Stimulated activated naive CD8-positive, alpha-beta T cell treated with anti-CD3 and anti-CD28 coated beads, Interleukin-15, amount 100 ng/mL, for 72 hours (primary cell): ENCODE measurements around the gene GNAT1.

Experiments used
- ATAC-seq: fragments of 150-1000 bp; cut with Tn5 transposase; 2 replicates; pipeline ENCODE4 v1.10.0; 2021; ENCODE audit warnings: mild to moderate bottlenecking, moderate library complexity
- DNase-seq, 2 donors: peaks; one replicate each; pipeline ENCODE4 v3.0.0; 2021 to 2022
- H3K27ac Mint-ChIP-seq, 2 donors: one replicate each; pipeline ENCODE4 v1.8.0; 2022; ENCODE audit warnings: mild to moderate bottlenecking in 2 of 2, mixed read lengths in 2 of 2, moderate library complexity in 2 of 2
- H3K27me3 Mint-ChIP-seq: one replicate; pipeline ENCODE4 v1.8.0; 2022; ENCODE audit warnings: mixed read lengths
- H3K4me1 Mint-ChIP-seq: one replicate; pipeline ENCODE4 v1.8.0; 2022; ENCODE audit warnings: mild to moderate bottlenecking, mixed read lengths
- H3K4me3 Mint-ChIP-seq, 2 donors: one replicate each; pipeline ENCODE4 v1.8.0; 2022; ENCODE audit warnings: mild to moderate bottlenecking in 2 of 2, mixed read lengths in 2 of 2, moderate library complexity in 1 of 2
- H3K9me3 Mint-ChIP-seq, 2 donors: one replicate each; pipeline ENCODE4 v1.8.0; 2022; ENCODE audit warnings: mixed read lengths in 2 of 2

The GNAT1 gene

GRCh38 chr3:50169232-50169832 lies 22.1 kb upstream of the GNAT1 start:
- no peak overlapping the region for H3K4me3 Mint-ChIP-seq
- ATAC-seq (no peak), DNase-seq (no peak)
- H3K4me1 Mint-ChIP-seq: peaks cover 6% of the 10 kb centered on the region
- H3K27me3 Mint-ChIP-seq: no peaks in the 10 kb centered on the region
- no peaks in the 10 kb centered on the region for H3K9me3 Mint-ChIP-seq
- H3K27ac Mint-ChIP-seq: no peak overlapping the region

GRCh38 chr3:50169858-50170257 lies 21.6 kb upstream of the GNAT1 start:
- no peaks in the 10 kb centered on the region for H3K9me3 Mint-ChIP-seq
- no peak overlapping the region for H3K27ac Mint-ChIP-seq
- H3K27me3 Mint-ChIP-seq: no peaks in the 10 kb centered on the region
- H3K4me3 Mint-ChIP-seq: no peak overlapping the region
- ATAC-seq (no peak), DNase-seq (no peak)
- peaks cover 6% of the 10 kb centered on the region for H3K4me1 Mint-ChIP-seq

GRCh38 chr3:50170689-50171088 lies 20.7 kb upstream of the GNAT1 start:
- no peak overlapping the region for H3K27ac Mint-ChIP-seq
- H3K4me3 Mint-ChIP-seq: no peak overlapping the region
- DNase-seq (no peak), ATAC-seq (no peak)
- no peaks in the 10 kb centered on the region for H3K9me3 Mint-ChIP-seq
- H3K27me3 Mint-ChIP-seq: no peaks in the 10 kb centered on the region
- peaks cover 6% of the 10 kb centered on the region for H3K4me1 Mint-ChIP-seq

- Mint-ChIP-seq H3K4me3 (no peak overlapping the region), H3K4me1 (peaks cover 6% of the 10 kb centered on the region), H3K27ac (no peak overlapping the region), H3K9me3 (no peaks in the 10 kb centered on the region), H3K27me3 (no peaks in the 10 kb centered on the region)
- ATAC-seq (no peak), DNase-seq (no peak)
These were observed 19.7 kb upstream of the GNAT1 start for GRCh38 chr3:50171540-50172301.

GRCh38 chr3:50172626-50173220 lies 18.7 kb upstream of the GNAT1 start:
- H3K4me1 Mint-ChIP-seq: peaks cover 6% of the 10 kb centered on the region
- H3K9me3 Mint-ChIP-seq: no peaks in the 10 kb centered on the region
- H3K27ac Mint-ChIP-seq: no peak overlapping the region
- no peaks in the 10 kb centered on the region for H3K27me3 Mint-ChIP-seq
- H3K4me3 Mint-ChIP-seq: no peak overlapping the region
- no peak for DNase-seq
- no peak for ATAC-seq

- ATAC-seq: no peak
- H3K27me3 Mint-ChIP-seq: no peaks in the 10 kb centered on the region
- no peak overlapping the region for H3K27ac Mint-ChIP-seq
- H3K4me1 Mint-ChIP-seq: peaks cover 6% of the 10 kb centered on the region
- H3K4me3 Mint-ChIP-seq: no peak overlapping the region
- no peaks in the 10 kb centered on the region for H3K9me3 Mint-ChIP-seq
- no peak for DNase-seq
These were observed 17.5 kb upstream of the GNAT1 start for GRCh38 chr3:50173685-50174516.

GRCh38 chr3:50174517-50174895 lies 16.9 kb upstream of the GNAT1 start:
- Mint-ChIP-seq H3K27me3 (no peaks in the 10 kb centered on the region), H3K4me3 (no peak overlapping the region), H3K4me1 (peaks cover 6% of the 10 kb centered on the region), H3K27ac (no peak overlapping the region), H3K9me3 (no peaks in the 10 kb centered on the region)
- DNase-seq (no peak), ATAC-seq (no peak)

- Mint-ChIP-seq H3K4me3 (no peak overlapping the region), H3K4me1 (peaks cover 6% of the 10 kb centered on the region), H3K27ac (no peak overlapping the region), H3K9me3 (no peaks in the 10 kb centered on the region), H3K27me3 (no peaks in the 10 kb centered on the region)
- DNase-seq: no peak
- no peak for ATAC-seq
These were observed 16.4 kb upstream of the GNAT1 start for GRCh38 chr3:50174947-50175524.

GRCh38 chr3:50177346-50177745 lies 14.1 kb upstream of the GNAT1 start:
- no peaks in the 10 kb centered on the region for H3K27me3 Mint-ChIP-seq
- ATAC-seq (no peak), DNase-seq (no peak)
- no peaks in the 10 kb centered on the region for H3K9me3 Mint-ChIP-seq
- no peak overlapping the region for H3K27ac Mint-ChIP-seq
- peaks cover 6% of the 10 kb centered on the region for H3K4me1 Mint-ChIP-seq
- no peak overlapping the region for H3K4me3 Mint-ChIP-seq

- no peak for DNase-seq
- Mint-ChIP-seq H3K27me3 (peaks cover 5% of the 10 kb centered on the region), H3K4me1 (no peaks in the 10 kb centered on the region), H3K4me3 (no peak overlapping the region), H3K9me3 (no peaks in the 10 kb centered on the region), H3K27ac (no peak overlapping the region)
- ATAC-seq: no peak
These were observed 11.7 kb upstream of the GNAT1 start for GRCh38 chr3:50179710-50180109.

- peaks cover 5% of the 10 kb centered on the region for H3K27me3 Mint-ChIP-seq
- no peak overlapping the region for H3K4me3 Mint-ChIP-seq
- no peak overlapping the region for H3K27ac Mint-ChIP-seq
- H3K4me1 Mint-ChIP-seq: no peaks in the 10 kb centered on the region
- DNase-seq (no peak), ATAC-seq (no peak)
- no peaks in the 10 kb centered on the region for H3K9me3 Mint-ChIP-seq
These were observed 9.4 kb upstream of the GNAT1 start for GRCh38 chr3:50181985-50182384.

GRCh38 chr3:50182533-50183099 lies 8.8 kb upstream of the GNAT1 start:
- no peak overlapping the region for H3K27ac Mint-ChIP-seq
- H3K4me1 Mint-ChIP-seq: no peaks in the 10 kb centered on the region
- DNase-seq (no peak), ATAC-seq (no peak)
- H3K4me3 Mint-ChIP-seq: no peak overlapping the region
- H3K27me3 Mint-ChIP-seq: peaks cover 5% of the 10 kb centered on the region
- H3K9me3 Mint-ChIP-seq: no peaks in the 10 kb centered on the region

GRCh38 chr3:50183755-50184154 lies 7.7 kb upstream of the GNAT1 start:
- no peak overlapping the region for H3K27ac Mint-ChIP-seq
- DNase-seq: no peak
- no peak overlapping the region for H3K4me3 Mint-ChIP-seq
- H3K27me3 Mint-ChIP-seq: peaks cover 5% of the 10 kb centered on the region
- H3K9me3 Mint-ChIP-seq: no peaks in the 10 kb centered on the region
- no peaks in the 10 kb centered on the region for H3K4me1 Mint-ChIP-seq
- no peak for ATAC-seq

GRCh38 chr3:50184242-50184978 lies 7.0 kb upstream of the GNAT1 start:
- ATAC-seq: no peak
- Mint-ChIP-seq H3K27me3 (peaks cover 5% of the 10 kb centered on the region), H3K4me1 (no peaks in the 10 kb centered on the region), H3K9me3 (no peaks in the 10 kb centered on the region), H3K4me3 (no peak overlapping the region), H3K27ac (peak overlapping the region in 1 of 2 donors; percentile 42)
- DNase-seq: no peak

- DNase-seq (no peak), ATAC-seq (no peak)
- Mint-ChIP-seq H3K9me3 (no peaks in the 10 kb centered on the region), H3K27me3 (peaks cover 5% of the 10 kb centered on the region), H3K27ac (no peak overlapping the region), H3K4me3 (no peak overlapping the region), H3K4me1 (no peaks in the 10 kb centered on the region)
These were observed 6.2 kb upstream of the GNAT1 start for GRCh38 chr3:50185230-50185629.
